CD4-positive, CD25-positive, alpha-beta regulatory T cell (primary cell): ENCODE measurements around the gene FKBP1B. TPM values are rescaled to one million over a fixed set of nuclear protein-coding genes. Genes with fewer than 3 reads are reported as not detected.
"Not testable (repeated sequence)": the region's sequence is repeated elsewhere in the genome, so short reads cannot be mapped to it uniquely, and the experiment has no call there.

Source experiments
- ATAC-seq, 2 donors: fragments of 150-1000 bp; cut with Tn5 transposase; one replicate each; pipeline ENCODE4 v1.10.0; 2021; ENCODE audit warnings: low read depth in 2 of 2, moderate number of reproducible peaks in 2 of 2, moderate library complexity in 1 of 2
- DNase-seq, 3 donors: peaks; one replicate each; pipeline versions ENCODE4 v3.0.0 to v3.0.0-alpha.2; 2012 to 2022; ENCODE audit warnings: mixed read lengths in 1 of 3
- H3K27ac ChIP-seq: one replicate; pipeline ENCODE4 v1.7.0; 2013; ENCODE audit warnings: mild to moderate bottlenecking, low read length; ENCODE audit not compliant: insufficient read depth, poor library complexity, severe bottlenecking
- H3K27me3 ChIP-seq: one replicate; pipeline ENCODE4 v1.7.0; 2013; ENCODE audit warnings: low read length; ENCODE audit not compliant: control insufficient read depth, insufficient read depth
- H3K36me3 ChIP-seq: one replicate; pipeline ENCODE4 v1.7.0; 2013; ENCODE audit warnings: mild to moderate bottlenecking, low read length, moderate library complexity; ENCODE audit not compliant: control insufficient read depth, insufficient read depth
- H3K4me1 ChIP-seq: 2 replicates; pipeline ENCODE4 v1.7.0; 2013; ENCODE audit warnings: mild to moderate bottlenecking, low read length; ENCODE audit not compliant: insufficient read depth, control insufficient read depth, poor library complexity, severe bottlenecking
- H3K4me3 ChIP-seq: one replicate; pipeline ENCODE4 v1.7.0; 2013; ENCODE audit warnings: low read depth, mild to moderate bottlenecking, low read length, moderate library complexity
- H3K9me3 ChIP-seq, 2 experiments: 1 replicate in 1 of 2; 2 replicates in 1 of 2; pipeline ENCODE4 v1.7.0; 2013; ENCODE audit warnings: low read length in 2 of 2, mild to moderate bottlenecking in 1 of 2, moderate library complexity in 1 of 2; ENCODE audit not compliant: control insufficient read depth in 2 of 2
- H3K27ac Mint-ChIP-seq, 3 donors: one replicate each; pipeline ENCODE4 v1.8.0; 2020 to 2022; ENCODE audit warnings: mild to moderate bottlenecking in 3 of 3, mixed read lengths in 3 of 3, moderate library complexity in 2 of 3
- H3K27me3 Mint-ChIP-seq: one replicate; pipeline ENCODE4 v1.8.0; 2022; ENCODE audit warnings: mild to moderate bottlenecking, mixed read lengths
- H3K36me3 Mint-ChIP-seq: one replicate; pipeline ENCODE4 v1.8.0; 2020; ENCODE audit warnings: mixed read lengths
- H3K4me1 Mint-ChIP-seq, 4 donors: one replicate each; pipeline ENCODE4 v1.8.0; 2020 to 2022; ENCODE audit warnings: mixed read lengths in 4 of 4, mild to moderate bottlenecking in 1 of 4
- H3K4me3 Mint-ChIP-seq, 4 donors: one replicate each; pipeline ENCODE4 v1.8.0; 2020 to 2022; ENCODE audit warnings: mild to moderate bottlenecking in 4 of 4, mixed read lengths in 4 of 4, moderate library complexity in 3 of 4
- H3K9me3 Mint-ChIP-seq, 7 donors: one replicate each; pipeline ENCODE4 v1.8.0; 2020 to 2022; ENCODE audit warnings: mixed read lengths in 7 of 7, mild to moderate bottlenecking in 3 of 7, moderate library complexity in 2 of 7
- polyA plus RNA-seq, 4 donors: library from polyadenylated mRNA; unstranded; fragments of 300-500 nt; fragmentation: Illumina TruSeq; gene quantifications; one replicate each; pipeline ENCODE4 v1.2.3, GENCODE V29; 2021
- total RNA-seq: library from RNA; stranded (reverse); gene quantifications from one replicate; pipeline ENCODE4 v1.2.3, GENCODE V29; 2022

FKBP1B gene
- total and polyA plus RNA-seq, 5 donors from 2014 or later = 1.1 to 3.0 (median 1.2) TPM

GRCh38 chr2:24100732-24101131, 51.2 kb downstream of the FKBP1B start:
- H3K9me3 ChIP-seq, H3K36me3 ChIP-seq, H3K4me1 Mint-ChIP-seq, H3K27me3 Mint-ChIP-seq, ATAC-seq, H3K27ac Mint-ChIP-seq, H3K4me3 ChIP-seq, H3K4me1 ChIP-seq, H3K27me3 ChIP-seq, H3K4me3 Mint-ChIP-seq, DNase-seq, H3K27ac ChIP-seq: not testable (repeated sequence)
- Mint-ChIP-seq H3K9me3 (peaks cover 0 to 24% (median 5%) of the 10 kb centered on the region in 7 donors), H3K36me3 (peaks cover 22% of the 10 kb centered on the region)

- no peaks in the 10 kb centered on the region for H3K4me1 ChIP-seq
- H3K27me3 ChIP-seq = no peaks in the 10 kb centered on the region
- H3K4me3 Mint-ChIP-seq = no peak overlapping the region
- peaks cover 3 to 7% of the 10 kb centered on the region in 2 experiments for H3K9me3 ChIP-seq
- H3K36me3 ChIP-seq = peaks cover 3% of the 10 kb centered on the region
- H3K36me3 Mint-ChIP-seq = peaks cover 21% of the 10 kb centered on the region
- H3K4me1 Mint-ChIP-seq = peaks cover 0 to 3% (median 0%) of the 10 kb centered on the region in 4 donors
- H3K4me3 ChIP-seq = no peak overlapping the region
- peaks cover 3 to 32% (median 10%) of the 10 kb centered on the region in 7 donors for H3K9me3 Mint-ChIP-seq
- no peak overlapping the region for H3K27ac Mint-ChIP-seq
- H3K27ac ChIP-seq = no peak overlapping the region
- peaks cover 3% of the 10 kb centered on the region for H3K27me3 Mint-ChIP-seq
- no peak for DNase-seq
- no peak for ATAC-seq
These were observed 52.5 kb downstream of the FKBP1B start for GRCh38 chr2:24101992-24102391.

GRCh38 chr2:24102677-24103076, 53.1 kb downstream of the FKBP1B start:
- no peak for DNase-seq
- Mint-ChIP-seq H3K4me3 (no peak overlapping the region), H3K27ac (no peak overlapping the region), H3K36me3 (peaks cover 23% of the 10 kb centered on the region), H3K27me3 (peaks cover 4% of the 10 kb centered on the region), H3K4me1 (peaks cover 0 to 4% (median 0%) of the 10 kb centered on the region in 4 donors), H3K9me3 (peaks cover 4 to 39% (median 12%) of the 10 kb centered on the region in 7 donors)
- Histone ChIP-seq H3K27me3 (no peaks in the 10 kb centered on the region), H3K27ac (no peak overlapping the region), H3K9me3 (peaks cover 3 to 7% of the 10 kb centered on the region in 2 experiments), H3K36me3 (peaks cover 3% of the 10 kb centered on the region), H3K4me3 (no peak overlapping the region), H3K4me1 (no peaks in the 10 kb centered on the region)
- no peak for ATAC-seq

DNA sequence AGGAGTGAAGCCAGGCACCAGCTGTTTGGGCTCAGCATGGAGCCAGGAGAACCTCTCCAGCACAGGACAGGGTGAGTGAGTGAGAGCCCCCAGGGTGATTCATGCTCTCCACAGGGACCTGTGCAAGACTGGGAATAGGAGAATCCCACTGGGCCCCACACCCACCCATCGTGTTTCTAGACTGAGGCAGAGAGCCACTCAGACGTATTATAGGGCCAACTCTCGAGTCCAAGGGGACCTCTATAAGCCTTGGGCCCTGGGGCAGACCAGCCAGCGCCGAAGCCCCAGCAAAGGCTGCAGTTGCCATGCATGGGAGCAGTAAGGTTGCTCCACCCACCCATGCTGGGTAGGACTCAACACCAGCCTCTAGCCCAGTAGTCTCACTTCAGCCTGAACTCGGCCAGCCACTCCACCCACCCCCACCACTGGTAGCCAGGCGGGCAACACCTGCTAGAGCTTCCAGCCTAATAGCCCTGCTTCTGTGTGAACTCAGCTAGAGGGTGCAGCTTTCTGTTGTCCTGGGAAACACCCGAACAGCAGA, 54.6 kb downstream of the FKBP1B start:
- Mint-ChIP-seq H3K27me3 (peaks cover 4% of the 10 kb centered on the region), H3K4me3 (no peak overlapping the region), H3K36me3 (peaks cover 29% of the 10 kb centered on the region), H3K4me1 (peaks cover 0 to 4% (median 0%) of the 10 kb centered on the region in 4 donors), H3K27ac (no peak overlapping the region), H3K9me3 (peaks cover 7 to 41% (median 13%) of the 10 kb centered on the region in 7 donors)
- ATAC-seq (no peak), DNase-seq (no peak)
- peaks cover 3 to 7% of the 10 kb centered on the region in 2 experiments for H3K9me3 ChIP-seq
- no peaks in the 10 kb centered on the region for H3K27me3 ChIP-seq
- H3K36me3 ChIP-seq = peaks cover 3% of the 10 kb centered on the region
- H3K4me1 ChIP-seq = no peaks in the 10 kb centered on the region
- H3K27ac ChIP-seq = no peak overlapping the region
- no peak overlapping the region for H3K4me3 ChIP-seq

DNA sequence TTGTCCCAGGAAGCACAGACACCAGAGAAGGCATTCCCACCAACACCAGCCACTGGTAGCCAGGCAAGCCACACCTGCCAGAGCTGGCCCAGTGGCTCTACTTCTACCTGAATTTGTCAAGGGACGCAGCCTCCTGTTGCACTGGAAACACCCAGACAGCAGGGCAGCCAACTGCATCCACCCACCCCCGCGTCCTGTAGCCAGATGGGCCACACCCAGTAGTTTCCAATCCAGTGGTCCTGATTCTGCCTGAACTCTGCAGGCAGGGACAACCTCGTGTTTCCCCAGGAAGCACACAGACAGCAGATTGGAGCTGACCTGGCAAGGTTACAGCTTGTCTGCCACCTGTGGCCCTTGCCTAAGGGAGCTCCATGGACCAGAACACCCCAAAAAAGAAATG, 55.4 kb downstream of the FKBP1B start:
- peaks cover 5 to 41% (median 13%) of the 10 kb centered on the region in 7 donors for H3K9me3 Mint-ChIP-seq

GRCh38 chr2:24105816-24106215, 56.3 kb downstream of the FKBP1B start:
- H3K27me3 Mint-ChIP-seq = peaks cover 4% of the 10 kb centered on the region
- H3K9me3 Mint-ChIP-seq = peaks cover 5 to 35% (median 12%) of the 10 kb centered on the region in 7 donors
- H3K4me3 Mint-ChIP-seq = no peak overlapping the region
- H3K36me3 Mint-ChIP-seq = peaks cover 27% of the 10 kb centered on the region
- ATAC-seq (no peak), DNase-seq (no peak)
- H3K4me1 Mint-ChIP-seq = peaks cover 0 to 4% (median 0%) of the 10 kb centered on the region in 4 donors
- H3K27ac ChIP-seq = no peak overlapping the region
- peaks cover 3 to 7% of the 10 kb centered on the region in 2 experiments for H3K9me3 ChIP-seq
- no peak overlapping the region for H3K4me3 ChIP-seq
- H3K27me3 ChIP-seq = no peaks in the 10 kb centered on the region
- H3K36me3 ChIP-seq = peaks cover 3% of the 10 kb centered on the region
- no peak overlapping the region for H3K27ac Mint-ChIP-seq
- H3K4me1 ChIP-seq = no peaks in the 10 kb centered on the region

More for the DNA sequence above, 55.4 kb downstream of the FKBP1B start:
- Mint-ChIP-seq H3K4me3 (no peak overlapping the region), H3K36me3 (peaks cover 30% of the 10 kb centered on the region), H3K27ac (no peak overlapping the region), H3K4me1 (peaks cover 0 to 4% (median 0%) of the 10 kb centered on the region in 4 donors), H3K27me3 (peaks cover 4% of the 10 kb centered on the region)
- ATAC-seq = no peak
- no peak overlapping the region for H3K27ac ChIP-seq
- DNase-seq = no peak
- H3K27me3 ChIP-seq = no peaks in the 10 kb centered on the region
- H3K4me3 ChIP-seq = no peak overlapping the region
- H3K36me3 ChIP-seq = peaks cover 3% of the 10 kb centered on the region
- no peaks in the 10 kb centered on the region for H3K4me1 ChIP-seq
- peaks cover 3 to 7% of the 10 kb centered on the region in 2 experiments for H3K9me3 ChIP-seq

DNA sequence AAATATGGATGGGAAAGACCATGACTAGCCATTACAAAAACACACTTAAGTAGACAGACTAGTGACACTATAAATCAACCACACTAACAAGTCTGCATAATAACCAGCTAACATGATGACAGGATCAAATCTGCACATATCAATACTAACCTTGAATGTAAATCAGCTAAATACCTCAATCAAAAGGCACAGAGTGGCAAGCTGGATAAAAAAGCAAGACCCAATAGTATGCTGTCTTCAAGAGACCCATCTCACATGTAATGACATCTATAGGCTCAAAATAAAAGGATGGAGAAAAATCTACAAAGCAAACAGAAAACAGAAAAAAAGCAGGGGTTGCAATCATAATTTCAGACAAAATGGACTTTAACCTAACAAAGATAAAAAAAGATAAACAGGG, 57.2 kb downstream of the FKBP1B start:
- H3K4me1 ChIP-seq = no peaks in the 10 kb centered on the region
- H3K36me3 Mint-ChIP-seq = peaks cover 26% of the 10 kb centered on the region
- ATAC-seq (no peak), DNase-seq (no peak)
- H3K4me1 Mint-ChIP-seq = peaks cover 0 to 4% (median 0%) of the 10 kb centered on the region in 4 donors
- H3K9me3 ChIP-seq = peaks cover 3 to 7% of the 10 kb centered on the region in 2 experiments
- no peaks in the 10 kb centered on the region for H3K27me3 ChIP-seq
- no peak overlapping the region for H3K4me3 Mint-ChIP-seq
- H3K27ac Mint-ChIP-seq = peak overlapping the region in 1 of 3 donors; percentile 38
- H3K9me3 Mint-ChIP-seq = peaks cover 3 to 35% (median 14%) of the 10 kb centered on the region in 7 donors
- no peak overlapping the region for H3K4me3 ChIP-seq
- peaks cover 3% of the 10 kb centered on the region for H3K36me3 ChIP-seq
- no peak overlapping the region for H3K27ac ChIP-seq
- peaks cover 4% of the 10 kb centered on the region for H3K27me3 Mint-ChIP-seq

- Histone ChIP-seq H3K27me3 (no peaks in the 10 kb centered on the region), H3K9me3 (peaks cover 3 to 7% of the 10 kb centered on the region in 2 experiments), H3K4me3 (no peak overlapping the region), H3K36me3 (peaks cover 3% of the 10 kb centered on the region), H3K27ac (no peak overlapping the region), H3K4me1 (no peaks in the 10 kb centered on the region)
- Mint-ChIP-seq H3K27me3 (peaks cover 4% of the 10 kb centered on the region), H3K27ac (no peak overlapping the region), H3K9me3 (peaks cover 3 to 35% (median 14%) of the 10 kb centered on the region in 7 donors), H3K4me3 (no peak overlapping the region), H3K36me3 (peaks cover 21% of the 10 kb centered on the region), H3K4me1 (peaks cover 0 to 4% (median 0%) of the 10 kb centered on the region in 4 donors)
- no peak for DNase-seq
- ATAC-seq = no peak
These were observed 57.8 kb downstream of the FKBP1B start for GRCh38 chr2:24107336-24107735.
